EH (cell line): ENCODE measurements around the gene GNG2.

Source experiments
- DNase-seq: peaks from one replicate; pipeline ENCODE4 v3.0.0-alpha.2; 2015; ENCODE audit warnings: low read depth

GNG2 gene

GRCh38 chr14:51894250-51894649 lies 33.8 kb downstream of the GNG2 start:
- DNase-seq, result no peak

DNA sequence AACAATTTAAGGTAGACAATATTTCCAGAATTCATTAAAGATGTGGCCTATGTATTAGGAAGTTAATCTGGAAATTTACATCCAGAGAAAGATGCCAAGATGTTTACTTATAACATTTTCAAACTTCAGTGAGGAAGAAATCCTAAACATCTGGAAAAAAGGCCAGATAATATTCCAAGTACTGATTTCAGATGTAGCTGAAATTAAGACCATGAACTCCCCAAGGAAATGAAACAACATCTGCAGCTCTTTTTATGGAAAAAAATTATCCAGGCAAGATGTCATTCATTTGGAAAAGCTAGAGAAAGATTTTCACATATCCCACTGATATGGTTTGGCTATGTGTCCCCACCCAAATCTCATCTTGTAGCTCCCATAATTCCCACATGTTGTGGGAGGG lies 35.0 kb downstream of the GNG2 start:
- DNase-seq, result no peak

GRCh38 chr14:51897791-51898355 lies 37.5 kb downstream of the GNG2 start:
- no peak for DNase-seq

- DNase-seq, result no peak
Observed at GRCh38 chr14:51901475-51902024, 41.1 kb downstream of the GNG2 start.

DNA sequence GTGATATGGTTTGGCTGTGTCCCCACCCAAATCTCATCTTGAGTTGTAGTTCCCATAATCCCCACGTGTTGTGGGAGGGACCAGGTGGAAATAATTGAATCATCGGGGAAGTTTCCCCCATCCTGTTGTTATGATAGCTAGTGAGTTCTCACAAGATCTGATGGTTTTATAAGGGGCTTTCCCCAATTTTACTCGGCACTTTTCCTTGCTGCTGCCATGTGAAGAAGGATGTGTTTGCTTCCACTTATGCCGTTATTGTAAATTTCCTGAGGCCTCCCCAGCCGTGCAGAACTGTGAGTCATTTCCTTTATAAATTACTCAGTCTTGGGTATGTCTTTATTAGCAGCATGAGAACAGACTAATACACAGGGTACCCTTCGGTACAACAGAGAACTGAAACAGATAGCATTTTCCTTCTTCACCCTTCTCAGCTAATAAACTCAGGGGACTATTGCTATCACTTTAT lies 45.3 kb downstream of the GNG2 start:
- DNase-seq, result peak; percentile 93

GRCh38 chr14:51908086-51908485 lies 47.7 kb downstream of the GNG2 start:
- peak; percentile 76 for DNase-seq

- peak; percentile 35 for DNase-seq
Observed at GRCh38 chr14:51912112-51912786, 51.8 kb downstream of the GNG2 start.

GRCh38 chr14:51914310-51914709 lies 53.9 kb downstream of the GNG2 start:
- no peak for DNase-seq

DNA sequence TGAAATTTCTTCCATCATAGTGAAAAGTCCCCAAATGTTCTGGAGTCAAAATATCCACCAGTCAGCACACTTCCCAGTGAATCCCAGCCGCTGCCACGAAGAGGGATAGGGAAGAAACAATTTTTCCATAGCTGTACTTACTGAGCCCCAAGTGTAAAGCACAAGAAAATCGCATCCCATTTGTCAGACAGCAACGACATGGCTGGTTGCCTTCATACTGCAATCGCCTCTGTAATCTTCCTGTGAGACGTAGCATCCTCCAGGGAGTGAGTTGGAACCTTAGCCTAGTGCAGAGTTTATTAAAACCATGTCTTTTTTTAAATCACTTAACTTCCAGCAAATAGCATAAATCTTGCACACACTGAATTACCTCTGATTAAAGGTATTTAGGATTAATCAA lies 56.8 kb downstream of the GNG2 start:
- DNase-seq, result no peak

- no peak for DNase-seq
Observed at GRCh38 chr14:51921026-51921425, 60.6 kb downstream of the GNG2 start.

GRCh38 chr14:51922624-51923023 lies 62.2 kb downstream of the GNG2 start:
- no peak for DNase-seq

DNA sequence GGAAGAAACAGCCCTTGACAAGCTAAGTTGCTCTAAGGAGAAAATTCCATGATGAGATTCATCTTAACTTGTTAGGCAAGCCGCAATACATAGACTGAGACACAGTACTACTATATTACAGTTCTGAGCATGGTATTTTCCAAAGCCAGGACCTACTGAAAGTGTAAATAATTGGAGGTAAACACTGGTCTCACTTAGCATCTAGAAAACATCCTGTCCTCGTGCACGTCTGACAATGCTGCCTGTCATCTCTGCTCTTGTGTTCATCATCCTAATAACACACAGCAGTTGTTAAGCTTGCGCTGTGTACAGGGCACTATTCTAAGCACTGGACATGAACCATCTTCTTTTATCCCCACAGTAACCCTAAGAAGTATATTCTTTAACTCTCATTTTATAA lies 64.2 kb downstream of the GNG2 start:
- DNase-seq, result no peak

GRCh38 chr14:51925980-51926379 lies 65.6 kb downstream of the GNG2 start:
- DNase-seq, result no peak

DNA sequence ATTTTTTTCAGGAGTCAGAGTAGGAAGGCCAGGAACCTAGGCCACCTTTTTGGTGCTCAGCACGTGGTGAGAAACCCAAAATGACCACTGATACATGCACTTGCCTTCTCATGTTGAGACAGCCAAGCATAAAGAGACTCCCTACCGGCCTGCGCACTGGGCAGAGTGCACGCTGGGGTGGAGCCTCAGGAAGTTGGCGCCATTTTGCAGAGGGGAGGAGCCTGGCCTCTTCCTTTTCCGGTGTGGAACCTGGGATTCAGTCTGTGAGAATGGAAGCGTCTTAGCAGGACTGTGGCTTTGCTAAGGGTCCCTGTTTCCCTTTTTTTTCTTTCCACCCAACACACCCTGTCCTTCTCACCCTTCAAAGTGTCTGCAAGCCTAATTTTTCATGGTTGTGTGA lies 66.0 kb downstream of the GNG2 start:
- DNase-seq, result no peak

- no peak for DNase-seq
Observed at GRCh38 chr14:51928568-51928967, 68.2 kb downstream of the GNG2 start.

GRCh38 chr14:51929166-51929565 lies 68.8 kb downstream of the GNG2 start:
- DNase-seq, result peak; percentile 69

DNA sequence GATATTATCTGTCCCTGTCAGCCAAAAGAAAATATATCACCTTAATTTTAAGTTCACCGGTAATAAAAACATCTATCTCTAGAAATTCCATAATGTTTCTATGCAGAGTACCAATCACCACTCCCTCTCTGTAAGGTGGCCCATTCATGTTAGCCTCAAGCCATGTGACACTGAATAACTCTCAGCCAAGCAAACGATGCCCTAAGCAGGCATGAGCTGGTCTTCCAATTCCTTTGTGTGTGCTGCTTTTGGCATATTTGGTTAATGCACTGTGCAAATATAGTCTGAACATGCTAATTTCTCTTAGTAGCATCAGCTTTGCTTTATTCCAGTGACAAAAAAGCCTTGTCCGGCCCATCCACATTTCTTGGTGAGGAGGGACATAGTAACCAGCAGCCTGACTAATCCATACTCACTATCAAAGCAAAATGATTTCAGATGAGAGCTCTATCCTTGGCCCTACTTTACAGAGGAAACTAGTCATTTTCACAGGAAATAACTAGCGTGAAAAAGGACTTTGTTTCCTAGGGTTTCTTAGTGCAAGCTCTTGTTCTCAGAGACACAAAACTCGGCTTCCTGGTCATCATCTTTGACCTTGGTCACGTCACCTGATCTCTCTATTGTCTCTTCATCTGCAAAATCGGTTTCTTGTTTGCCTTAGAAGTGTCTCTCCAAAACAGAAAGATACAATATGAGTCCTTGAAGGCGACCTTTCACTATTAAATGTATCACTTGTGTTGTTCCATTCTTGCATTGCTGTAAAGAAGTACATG lies 69.7 kb downstream of the GNG2 start:
- no peak for DNase-seq

GRCh38 chr14:51931308-51931707 lies 70.9 kb downstream of the GNG2 start:
- DNase-seq, result no peak

DNA sequence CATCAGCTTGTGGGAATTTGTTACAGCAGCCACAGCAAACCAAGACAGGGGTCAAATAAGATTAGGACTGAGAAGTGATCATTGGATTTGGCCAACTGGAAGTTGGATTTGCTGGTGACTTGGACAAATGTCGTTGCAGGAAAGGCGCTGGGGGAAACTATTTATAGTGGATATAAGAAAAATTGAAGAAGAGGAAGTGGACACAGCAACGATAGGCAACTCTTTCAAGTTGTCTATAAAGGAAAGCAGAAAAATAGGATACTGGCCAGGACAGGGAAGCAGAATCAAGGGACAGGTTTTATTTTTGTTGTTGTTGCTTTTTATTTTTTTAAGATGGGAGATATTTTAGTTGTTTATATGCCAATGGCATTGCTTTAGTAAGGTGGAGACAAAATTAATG lies 72.8 kb downstream of the GNG2 start:
- no peak for DNase-seq

DNA sequence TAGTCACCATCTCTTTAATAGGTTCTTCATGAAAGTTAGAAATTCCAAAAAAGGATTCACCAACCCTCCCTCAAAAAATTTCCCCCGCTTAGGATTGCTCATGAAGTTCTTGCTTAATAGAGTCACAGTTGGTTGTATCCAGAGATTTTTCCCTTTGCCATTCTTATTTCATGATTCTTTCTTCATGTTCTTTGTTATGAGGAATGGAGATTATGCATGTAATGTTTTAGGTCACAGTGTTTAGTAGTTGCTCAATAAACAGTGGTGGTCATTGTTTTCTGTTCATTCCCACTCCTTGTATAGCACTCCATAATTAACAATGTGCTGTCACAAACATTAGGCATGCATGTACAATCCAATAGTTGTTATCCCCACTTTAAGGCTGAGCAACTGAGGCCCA lies 77.7 kb downstream of the GNG2 start:
- peak; percentile 39 for DNase-seq

GRCh38 chr14:51938821-51939220 lies 78.4 kb downstream of the GNG2 start:
- no peak for DNase-seq

GRCh38 chr14:51939226-51939625 lies 78.8 kb downstream of the GNG2 start:
- DNase-seq, result no peak

- DNase-seq, result no peak
Observed at GRCh38 chr14:51939755-51940301, 79.4 kb downstream of the GNG2 start.
